Sigmoid colon (tissue), 3 donors: ENCODE data around the gene KLHL26.

Experiments
- CTCF ChIP-seq, 4 experiments: fragments of 450-650 bp in 3 of 4; fragments of 200-600 bp in 1 of 4; IDR thresholded peaks; one replicate each; pipeline ENCODE4 v1.5.1; 2016 to 2019; ENCODE audit warnings: antibody characterized with exemption in 4 of 4, mild to moderate bottlenecking in 3 of 4, moderate library complexity in 2 of 4
- POLR2A ChIP-seq, 2 donors: fragments of 450-650 bp; IDR thresholded peaks; one replicate each; pipeline ENCODE4 v1.6.1; 2016; ENCODE audit warnings: antibody characterized with exemption in 2 of 2, mild to moderate bottlenecking in 2 of 2, moderate library complexity in 2 of 2

DNA sequence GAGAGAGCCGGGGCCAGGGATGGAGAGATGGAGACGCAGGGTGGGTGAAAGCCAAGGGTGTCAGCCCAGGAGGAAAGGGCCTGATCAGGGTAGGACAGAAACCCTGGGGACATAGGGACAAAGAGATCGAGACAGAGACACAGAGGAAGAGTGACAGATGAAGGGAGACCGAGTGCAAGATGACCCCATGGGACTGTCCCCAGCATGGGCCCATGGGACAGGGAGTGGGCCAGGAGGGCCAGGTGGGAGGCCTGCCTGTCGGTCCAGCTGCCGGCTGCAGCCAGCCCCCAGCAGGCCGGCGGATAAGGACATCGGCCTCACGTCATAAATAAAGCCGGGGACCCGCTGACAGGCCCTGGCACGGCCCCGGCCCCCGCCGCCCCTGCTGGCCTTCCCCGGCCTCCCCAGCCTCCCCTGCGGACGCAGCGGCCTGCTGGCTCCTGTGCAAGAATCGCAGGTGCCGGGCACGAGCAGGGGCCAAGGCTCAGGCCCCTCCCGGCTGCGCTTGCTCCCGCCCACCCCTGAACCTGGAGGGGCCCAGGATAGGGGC lies 41.9 kb upstream of the KLHL26 start:
- TF ChIP-seq POLR2A (IDR thresholded peaks at IDR 0.05) (no peak), CTCF (IDR thresholded peaks at IDR 0.05) (no peak)
